ENCODE results near the gene MCAM.
A peak's percentile ranks its signal among the peaks of the same experiment; 100 is the strongest.

Gene MCAM, protein sequence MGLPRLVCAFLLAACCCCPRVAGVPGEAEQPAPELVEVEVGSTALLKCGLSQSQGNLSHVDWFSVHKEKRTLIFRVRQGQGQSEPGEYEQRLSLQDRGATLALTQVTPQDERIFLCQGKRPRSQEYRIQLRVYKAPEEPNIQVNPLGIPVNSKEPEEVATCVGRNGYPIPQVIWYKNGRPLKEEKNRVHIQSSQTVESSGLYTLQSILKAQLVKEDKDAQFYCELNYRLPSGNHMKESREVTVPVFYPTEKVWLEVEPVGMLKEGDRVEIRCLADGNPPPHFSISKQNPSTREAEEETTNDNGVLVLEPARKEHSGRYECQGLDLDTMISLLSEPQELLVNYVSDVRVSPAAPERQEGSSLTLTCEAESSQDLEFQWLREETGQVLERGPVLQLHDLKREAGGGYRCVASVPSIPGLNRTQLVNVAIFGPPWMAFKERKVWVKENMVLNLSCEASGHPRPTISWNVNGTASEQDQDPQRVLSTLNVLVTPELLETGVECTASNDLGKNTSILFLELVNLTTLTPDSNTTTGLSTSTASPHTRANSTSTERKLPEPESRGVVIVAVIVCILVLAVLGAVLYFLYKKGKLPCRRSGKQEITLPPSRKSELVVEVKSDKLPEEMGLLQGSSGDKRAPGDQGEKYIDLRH

DNA sequence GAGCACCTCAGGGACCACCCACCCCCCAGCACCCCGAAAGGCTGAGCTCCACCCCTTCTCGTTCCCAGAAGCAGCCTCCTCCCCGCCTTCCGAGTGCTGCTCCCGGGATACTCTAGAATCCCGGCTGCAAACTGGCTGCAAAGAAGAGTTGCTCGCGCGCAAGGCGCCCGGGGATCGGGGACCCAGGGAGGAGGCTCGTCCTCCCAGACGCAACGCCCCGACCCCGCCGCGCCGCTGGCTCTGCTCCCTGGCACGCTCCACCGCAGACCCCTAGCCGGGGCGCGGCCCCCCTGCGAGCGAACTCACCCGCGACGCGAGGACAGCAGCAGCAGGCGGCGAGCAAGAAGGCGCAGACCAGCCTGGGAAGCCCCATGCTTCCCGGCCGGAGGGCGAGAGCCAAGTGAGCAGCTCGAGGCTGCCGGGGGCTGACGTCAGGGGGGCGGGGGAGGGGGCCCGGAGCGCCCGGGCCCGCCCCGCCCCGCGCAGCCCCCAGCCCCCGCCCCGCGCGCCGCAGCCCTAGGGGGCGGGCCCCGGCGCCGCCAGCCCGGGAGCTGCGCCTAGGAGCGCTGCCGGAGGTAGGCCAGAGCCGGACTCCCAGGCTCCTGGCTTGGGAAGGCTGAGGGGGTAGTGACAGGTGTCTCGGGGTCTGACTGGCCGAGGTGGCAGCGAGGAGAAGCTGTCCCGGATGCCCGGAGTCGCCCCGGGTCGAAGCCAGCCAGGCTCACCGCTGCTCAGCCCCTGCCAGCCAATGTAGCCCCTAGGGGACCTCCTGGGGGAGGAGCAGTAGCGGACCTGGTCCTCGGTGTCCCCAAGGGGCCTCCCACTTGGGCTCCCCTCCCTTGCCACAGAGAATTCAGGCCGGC is at the start of gene MCAM:
Gene MCAM (minus strand): TSS at position 402 of the 863 bp plus-strand sequence. CDS start 29 bp downstream, at position 373.
- no peak for DNase-seq

DNA sequence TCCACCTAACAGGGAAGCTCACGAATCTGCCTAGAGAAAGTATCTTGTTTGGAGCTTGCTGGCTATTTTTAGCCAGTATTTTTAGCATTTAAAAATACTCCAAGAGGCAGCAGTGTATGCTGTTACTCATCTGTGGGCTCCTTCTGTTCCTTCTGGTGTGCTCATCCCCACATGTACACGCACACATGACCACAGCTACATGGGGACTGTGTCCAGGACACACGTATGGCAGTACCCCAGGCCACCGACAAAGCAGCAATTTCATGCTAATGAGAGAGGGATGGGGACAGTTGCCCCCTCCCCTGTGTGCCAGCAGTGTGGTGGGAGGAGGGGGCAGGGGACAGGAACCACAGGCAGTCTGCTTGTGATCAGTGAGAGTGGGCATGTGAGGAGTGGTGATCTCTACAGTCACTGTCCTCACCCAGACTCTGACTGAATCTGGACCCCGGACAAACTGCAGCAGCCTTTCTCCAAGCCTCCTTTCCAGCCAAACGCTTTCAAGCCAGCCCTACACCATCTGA is 48.2 kb upstream of the MCAM start:
- no peak for DNase-seq

DNA sequence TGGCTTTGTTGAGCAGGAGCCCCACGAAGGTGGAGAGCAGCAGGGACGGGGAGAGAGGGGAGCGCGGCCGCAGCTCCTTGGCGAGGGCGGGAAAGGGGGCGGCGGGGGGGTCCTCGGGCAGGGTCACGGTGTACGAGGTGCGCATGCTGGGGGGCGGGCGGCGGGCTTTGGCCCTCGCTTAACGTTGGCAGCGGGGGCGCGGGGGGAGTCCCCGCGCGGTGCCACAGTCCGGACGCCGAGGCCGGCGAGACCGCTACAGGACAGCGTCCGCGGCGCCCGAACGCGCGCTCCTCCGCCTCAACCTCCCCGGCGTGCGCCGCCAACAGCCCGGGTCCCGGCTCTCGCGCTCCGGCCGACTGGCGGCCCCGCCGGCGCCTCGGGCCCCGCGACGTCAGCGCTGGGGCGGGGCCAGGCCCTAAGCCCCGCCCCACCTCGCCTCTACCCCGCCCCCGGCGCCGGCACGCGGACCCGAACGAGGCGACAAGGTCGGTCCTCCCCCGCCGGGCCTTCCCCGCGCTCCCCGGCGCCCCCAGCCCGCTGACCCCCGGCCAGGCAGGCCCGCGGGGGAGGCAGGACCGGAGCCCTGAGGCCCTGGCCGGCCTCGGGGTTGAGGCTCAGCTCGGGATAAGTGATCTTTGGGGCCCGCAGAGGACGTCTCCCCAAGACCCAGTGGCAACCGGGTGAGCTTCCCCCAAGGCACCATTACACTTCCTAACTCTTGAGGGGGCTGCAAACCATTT is 47.1 kb upstream of the MCAM start:
- DNase-seq, result peak; percentile 64

DNA sequence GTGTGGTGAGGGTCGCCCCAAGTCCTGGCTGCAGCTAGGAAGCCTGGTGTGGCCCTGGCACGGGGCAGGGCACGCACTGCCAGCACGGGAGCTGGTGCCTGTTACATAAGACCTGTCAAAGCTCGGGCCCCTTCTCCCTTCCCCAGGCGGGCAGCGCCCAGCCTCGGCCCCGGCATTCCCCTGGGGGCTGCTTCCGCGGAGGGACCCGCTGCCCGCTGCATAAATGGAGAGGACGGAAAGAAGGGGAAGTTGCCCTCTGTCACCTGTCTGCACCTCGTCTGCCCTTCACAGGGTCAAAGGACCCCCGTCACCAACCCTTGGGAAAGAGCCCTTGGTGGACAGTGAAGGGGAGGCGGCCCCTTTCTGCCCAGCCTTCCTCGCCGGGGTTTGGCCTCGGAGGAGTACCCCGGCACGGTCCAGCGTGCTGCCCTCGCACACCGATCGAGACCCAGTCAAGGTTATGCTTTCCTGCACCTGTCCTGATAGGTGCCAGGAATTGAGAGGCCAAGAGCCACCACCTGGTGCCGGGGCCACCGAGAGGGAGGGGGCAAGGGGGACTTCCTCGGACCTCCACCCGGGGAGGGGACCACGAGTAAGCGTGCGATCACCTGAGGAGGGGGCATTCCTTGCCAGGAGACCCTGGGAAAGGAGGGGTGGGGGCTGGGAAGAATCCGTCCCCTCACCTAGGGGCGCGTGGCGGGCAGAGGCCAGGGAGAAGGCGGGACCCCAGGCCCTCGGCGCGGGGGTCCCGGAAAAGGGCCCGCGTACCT is 46.3 kb upstream of the MCAM start:
- DNase-seq, result no peak

DNA sequence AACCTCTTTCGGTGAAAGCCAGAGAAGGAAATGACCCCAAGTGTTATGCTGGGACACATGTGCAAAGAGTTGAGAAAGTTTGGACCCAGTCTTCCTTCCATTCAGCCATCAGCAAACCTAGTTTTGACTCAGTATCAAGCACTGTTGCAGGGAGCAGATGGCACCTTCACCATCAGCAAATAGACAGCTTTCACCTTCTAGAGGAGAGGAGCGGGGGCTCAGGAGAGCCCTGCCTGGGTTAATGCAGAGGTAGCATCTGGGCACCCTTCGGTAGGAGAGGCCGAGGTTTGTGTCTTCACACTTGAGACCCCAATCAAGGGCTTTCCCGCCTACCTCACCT is 45.8 kb upstream of the MCAM start:
- no peak for DNase-seq

DNA sequence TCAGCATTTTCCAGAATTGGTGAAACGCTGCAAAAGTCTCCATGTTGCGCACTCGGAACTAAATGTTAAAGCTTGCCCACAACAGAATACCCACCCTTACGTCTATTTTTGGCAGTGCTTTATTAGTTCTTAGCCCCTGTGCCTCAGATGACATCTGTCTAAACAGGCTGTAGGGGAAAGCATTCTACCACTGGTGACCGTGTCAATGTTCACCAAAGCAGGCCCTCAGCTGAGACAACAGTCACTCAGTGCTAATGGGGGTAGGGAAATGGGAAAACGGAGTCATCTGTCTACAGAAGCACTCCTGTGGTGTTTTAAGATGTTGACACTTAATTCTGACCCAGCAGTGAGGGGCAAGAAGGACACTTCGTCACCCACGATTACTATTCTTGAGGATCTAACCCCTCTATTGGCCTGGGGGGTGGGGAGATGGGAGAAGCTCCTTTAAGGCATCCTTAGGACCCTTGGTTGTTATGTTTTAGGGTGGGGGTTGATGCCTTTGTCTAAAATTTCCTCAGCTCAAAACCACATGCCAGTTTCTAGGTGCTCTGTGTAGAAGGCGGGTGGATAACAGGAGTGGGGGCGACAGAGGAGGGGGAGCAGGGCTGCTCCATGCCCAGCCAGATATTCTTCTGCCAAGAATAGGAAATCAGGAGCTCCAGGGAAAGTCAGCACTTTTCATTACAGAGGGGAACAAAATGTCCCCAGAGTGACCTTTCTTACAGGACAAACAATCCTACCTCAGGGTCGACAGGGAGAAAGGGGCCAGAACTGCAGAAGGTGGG is 45.2 kb upstream of the MCAM start:
- no peak for DNase-seq

DNA sequence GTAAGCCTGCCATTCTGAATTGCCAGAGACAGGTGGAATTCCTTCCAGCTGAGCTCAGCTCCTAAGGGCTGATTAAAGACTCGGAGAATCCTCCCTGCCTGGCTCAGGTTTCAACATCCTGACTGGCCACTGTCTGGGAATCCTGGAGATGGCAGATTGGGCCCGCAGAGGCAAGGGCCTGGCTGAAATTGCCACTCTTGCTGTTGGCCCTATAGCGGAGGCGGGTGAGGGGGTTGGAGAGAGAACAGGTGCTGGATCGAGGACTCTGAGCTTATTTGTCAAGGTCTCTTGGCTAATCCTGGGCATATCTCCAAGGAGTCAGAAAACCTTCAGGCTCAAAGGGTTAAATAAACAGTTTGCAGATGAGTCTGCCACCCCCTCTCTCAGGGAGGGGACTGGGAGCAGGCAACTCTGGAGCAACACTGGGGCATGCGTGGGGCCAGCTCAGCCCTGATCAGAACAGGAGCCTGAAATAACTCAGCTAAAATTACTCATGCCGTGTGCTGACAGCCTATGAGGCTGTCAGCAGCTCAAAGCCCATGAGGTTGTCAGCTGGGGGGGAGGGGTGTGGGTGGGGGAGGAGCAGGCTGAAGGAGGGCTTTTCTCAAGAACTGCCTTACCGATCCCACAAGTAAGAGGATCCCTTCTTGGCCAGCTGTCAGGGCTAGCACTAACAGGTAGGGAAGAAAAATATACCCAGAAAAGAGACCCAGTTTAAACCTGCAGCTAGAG is 44.3 kb upstream of the MCAM start:
- peak; percentile 67 for DNase-seq

DNA sequence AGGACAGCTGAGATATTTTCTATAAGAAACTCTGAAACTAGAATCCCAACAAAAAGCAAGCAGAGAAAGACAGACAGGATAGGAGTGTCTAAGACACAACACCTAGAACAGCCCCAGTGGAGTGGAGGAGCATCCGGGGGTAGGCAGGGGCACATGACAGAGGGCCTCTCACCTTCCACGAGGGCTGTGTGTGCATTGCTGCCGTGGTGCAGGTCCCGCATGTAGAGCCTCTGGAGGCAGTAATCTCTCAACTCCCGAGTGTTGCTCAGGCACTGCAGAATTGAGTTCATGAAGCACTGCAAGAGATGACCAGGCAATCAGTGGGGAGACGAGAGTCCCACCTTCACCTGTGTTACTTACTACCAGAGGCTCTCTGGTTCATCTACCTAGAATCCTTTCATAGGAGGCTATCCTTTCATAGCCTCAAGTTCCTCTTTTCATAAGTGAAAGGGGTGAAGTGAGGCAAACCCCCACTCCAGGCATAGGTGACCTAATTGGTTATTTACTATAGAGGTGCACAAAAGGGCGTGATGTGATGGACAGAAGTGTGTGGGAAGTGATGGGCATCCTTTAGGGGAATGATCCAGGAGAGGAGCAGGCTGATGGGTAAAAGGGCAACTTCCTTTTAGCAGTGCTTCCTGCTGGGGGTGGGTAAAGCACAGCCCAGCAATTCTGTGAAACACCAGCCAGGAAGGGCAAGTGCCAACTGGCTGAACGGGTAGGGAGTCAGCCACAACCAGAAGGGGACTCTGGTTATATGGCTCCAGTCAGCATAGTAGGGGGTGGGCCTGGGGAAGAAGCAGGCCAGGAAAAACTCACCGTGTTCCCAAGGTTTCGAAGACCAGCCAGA is 42.7 kb upstream of the MCAM start:
- no peak for DNase-seq

DNA sequence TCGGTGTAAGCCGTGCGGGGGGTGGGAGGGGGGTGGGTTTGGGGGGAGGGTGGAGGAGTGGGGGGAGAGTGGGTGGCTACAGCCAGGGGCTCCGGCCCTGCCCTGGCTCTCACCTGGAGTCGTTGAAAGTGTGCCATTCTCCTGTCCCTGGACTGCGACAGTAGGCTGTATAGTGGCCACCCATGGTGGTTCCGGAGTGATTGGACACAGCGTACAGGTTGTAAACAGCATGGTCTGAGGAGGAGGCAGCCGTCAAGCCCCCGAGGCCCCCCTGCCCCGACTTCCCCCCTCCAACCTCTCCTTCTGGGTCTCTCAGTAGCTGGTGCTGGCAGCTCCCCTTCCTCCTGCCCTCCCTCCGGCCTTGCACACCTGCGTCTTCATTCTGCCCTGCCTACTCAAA is 40.1 kb upstream of the MCAM start:
- no peak for DNase-seq

DNA sequence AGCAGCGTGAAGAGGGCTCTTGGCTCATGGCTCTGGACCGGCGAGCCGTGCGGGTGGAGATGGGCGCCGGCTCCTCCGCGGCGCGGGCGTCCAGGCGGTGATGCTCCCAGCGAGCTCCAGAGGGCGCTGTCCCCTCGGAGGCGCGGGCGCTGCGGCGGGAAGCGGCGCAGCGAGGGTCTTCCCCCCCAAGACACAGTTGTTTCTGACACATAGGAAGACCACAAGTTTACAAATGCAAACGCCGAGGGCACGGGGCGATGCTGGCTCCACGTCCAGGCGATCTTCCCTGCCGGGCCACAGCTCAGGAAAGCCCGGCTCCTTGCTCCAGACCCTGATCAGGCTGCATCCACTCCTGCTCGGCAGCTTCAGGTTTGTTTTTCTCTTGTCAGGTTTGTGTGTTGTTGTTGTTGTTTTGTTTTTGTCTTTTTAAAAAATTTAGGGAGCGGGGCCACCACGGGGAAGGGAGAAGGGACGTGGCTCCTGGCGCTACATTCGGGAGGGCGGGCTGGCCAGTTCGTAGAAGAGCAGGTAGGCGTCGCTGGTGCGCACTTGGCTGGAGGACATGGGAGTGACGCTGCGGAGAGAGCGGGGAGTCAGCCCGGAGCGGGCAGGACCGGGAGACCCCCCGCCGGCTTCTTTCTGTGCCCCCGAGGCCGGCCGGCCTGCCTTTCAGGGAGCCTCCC is 39.6 kb upstream of the MCAM start:
- peak; percentile 85 for DNase-seq

DNA sequence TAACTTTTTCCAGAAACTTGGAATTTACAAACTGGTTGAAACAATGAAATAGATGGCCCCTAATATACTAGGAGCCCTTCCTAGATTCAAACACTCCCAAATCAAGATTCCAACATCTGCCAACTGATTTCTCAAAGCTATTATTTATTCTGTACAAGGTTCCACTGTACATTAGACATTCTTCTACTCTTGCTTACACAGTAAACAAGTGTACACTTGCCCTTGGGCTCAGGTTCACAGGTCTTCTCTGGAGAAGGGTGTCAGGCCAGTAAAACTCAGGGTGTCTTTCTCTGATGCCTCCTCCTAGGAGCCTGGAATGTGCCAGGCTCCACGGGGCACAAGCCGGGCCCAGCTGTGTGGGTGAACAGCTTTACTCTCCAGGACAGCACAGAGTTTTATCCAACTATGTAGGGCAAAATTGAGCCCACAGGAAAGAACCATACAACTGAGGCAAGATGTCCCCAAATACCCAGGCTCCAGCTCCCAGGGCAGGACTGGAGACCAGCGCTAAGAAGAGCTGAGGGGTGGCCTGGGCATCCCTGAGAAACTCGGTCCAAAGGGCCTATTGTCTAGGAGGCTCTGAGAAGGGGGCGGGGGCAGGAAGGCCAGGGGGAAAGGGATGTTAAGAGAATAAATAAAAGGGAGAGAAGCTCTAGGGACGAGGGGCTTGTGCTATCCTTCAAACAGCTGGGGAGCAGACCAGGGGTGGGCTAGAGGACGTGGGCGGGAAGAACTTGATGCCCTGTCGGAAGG is 38.3 kb upstream of the MCAM start:
- no peak for DNase-seq

DNA sequence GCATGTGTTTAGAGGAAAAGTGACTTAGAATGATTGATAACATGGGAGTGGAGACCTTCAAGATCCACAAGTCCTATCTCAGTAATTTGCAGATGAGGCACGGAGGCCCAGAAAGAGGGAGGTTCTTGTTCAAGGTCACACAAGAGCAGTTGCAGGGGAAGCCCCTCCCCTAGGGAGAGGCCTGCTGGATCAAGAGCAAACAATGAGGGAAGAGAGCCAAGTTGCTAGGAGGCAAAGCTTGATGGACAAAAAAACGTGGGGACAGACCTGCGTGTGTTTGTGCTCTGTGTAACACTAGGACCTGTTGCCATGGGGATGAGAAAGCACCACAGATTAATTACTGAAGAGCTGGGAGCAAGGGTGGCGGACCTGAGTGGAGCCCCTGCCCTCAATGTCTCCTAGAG is 35.9 kb upstream of the MCAM start:
- no peak for DNase-seq

DNA sequence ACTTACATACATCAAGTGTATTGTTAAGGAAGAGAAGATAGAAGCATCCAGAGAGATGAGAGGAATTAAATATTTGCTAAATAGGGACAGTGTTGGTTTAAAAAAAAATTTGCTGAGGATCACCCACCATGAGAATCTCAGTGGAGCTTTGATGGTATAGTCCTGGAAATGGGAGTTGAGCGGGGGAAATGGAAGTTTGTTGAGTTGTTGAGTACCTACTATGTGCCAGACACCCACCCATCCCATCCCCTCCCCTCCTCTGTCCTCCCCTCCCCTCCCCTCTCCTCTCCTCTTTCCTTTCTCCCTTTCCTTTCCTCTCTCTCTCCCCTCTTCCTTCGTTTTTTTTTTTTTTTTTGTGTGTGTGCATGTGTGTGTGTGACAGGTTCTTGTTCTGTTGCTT is 34.3 kb upstream of the MCAM start:
- no peak for DNase-seq

DNA sequence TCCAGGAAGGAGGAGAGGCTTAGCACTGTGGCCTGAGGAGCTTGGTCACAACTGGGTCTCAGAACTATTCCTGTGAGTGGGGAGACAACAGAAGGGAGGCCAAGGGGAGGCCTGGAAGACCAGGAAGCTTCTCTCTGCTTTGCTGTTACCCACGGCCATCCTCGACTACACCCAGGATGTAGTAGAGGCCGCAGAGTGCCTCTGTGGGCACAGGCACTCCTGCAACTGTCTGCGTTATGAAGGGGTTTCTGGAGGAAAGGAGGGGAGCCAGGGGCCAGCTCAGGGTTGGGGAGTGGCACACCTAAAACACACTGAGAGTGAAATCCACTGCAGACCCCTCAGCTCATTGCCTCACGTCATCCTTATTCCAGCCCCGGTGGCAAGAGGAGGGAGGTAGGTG is 33.4 kb upstream of the MCAM start:
- DNase-seq, result no peak

DNA sequence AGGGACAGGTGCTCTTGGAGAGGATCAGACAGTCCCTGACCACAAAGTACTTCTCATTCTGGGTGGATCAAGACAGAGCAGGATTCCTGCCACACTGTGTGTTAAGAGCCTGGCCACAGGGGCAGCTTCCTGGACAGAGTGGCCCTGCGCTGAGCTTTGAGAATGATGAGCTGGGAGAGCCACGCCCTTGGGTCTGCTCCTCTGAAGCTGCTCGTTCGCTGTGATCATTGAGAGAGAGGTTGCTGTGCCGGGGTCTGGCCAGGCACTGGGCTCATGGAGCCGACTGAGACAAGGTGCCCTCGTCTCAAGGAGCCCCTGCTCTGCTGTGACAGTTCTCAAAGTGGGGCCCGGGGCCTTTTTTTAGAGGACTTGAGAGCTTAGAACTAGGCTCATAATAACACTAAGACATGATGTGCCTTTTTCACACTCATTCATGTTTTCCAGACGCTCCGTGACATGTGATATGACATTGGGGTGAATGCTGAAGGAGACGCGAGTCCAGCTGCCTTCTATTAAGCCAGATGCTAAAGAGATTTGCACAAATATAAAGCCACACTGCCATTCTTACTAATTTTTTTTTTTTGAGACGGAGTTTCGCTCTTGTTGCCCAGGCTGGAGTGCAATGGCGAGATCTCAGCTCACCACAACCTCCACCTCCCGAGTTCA is 31.1 kb upstream of the MCAM start:
- DNase-seq, result no peak

DNA sequence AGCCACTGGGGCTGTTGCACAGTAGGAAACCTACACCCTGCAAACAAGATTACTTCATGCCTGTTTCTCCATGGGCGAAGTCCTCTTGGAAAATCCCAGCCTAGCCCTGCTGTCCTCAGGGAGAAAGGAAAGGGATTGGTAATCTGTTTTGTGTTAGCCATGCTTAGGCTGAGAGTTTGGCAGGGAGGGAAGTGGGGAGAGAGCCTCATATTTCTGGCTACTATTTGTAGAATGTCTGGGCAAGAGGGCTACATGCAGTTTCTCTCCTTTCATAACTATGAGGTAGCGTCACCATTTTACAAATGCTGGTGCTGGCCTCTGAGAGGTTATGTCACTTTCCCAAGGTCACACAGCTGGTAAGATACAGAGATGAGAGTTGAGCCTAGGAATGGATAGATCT is 30.3 kb upstream of the MCAM start:
- DNase-seq, result no peak

DNA sequence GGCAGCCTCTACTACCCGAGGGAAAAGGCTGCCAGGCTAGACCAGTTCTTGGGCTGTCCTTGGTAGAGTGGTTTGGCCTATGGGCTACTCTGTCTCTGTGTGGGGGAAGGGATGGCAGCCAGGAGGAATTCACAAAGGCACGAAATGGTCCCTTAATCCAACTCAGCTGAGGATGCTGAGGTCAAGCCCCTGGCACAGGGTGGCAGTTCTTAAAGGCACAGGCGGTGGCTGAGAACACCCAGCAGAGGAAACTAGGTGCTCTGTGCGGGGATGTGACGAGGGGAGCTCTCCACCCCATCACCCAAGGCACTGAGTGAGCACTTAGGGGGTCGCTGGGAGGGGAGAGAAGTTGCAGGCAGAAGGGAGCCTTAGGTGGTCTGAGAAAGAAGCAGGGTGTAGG is 29.7 kb upstream of the MCAM start, which contains the start of gene MFRP:
Gene MFRP (minus strand): TSS at position 101 of the 400 bp plus-strand sequence. CDS start 192 bp downstream, outside the sequence.
- DNase-seq, result no peak

Data from stimulated activated CD4-positive, alpha-beta T cell treated with anti-CD3 and anti-CD28 coated beads, Interleukin-15, amount 100 ng/mL, for 24 hours (primary cell).